Right lobe of liver (tissue), 6 donors: ENCODE data around the gene KRT6A. TPM values are rescaled to one million over a fixed set of nuclear protein-coding genes. Genes with fewer than 3 reads are reported as not detected.

Experiments
- ATAC-seq, 4 donors: fragments of 200-7000 bp; cut with Tn5 transposase; one replicate each; pipeline ENCODE4 v1.9.1; 2020; ENCODE audit warnings: mild to moderate bottlenecking in 4 of 4, moderate library complexity in 4 of 4
- DNase-seq, 3 donors: peaks; one replicate each; pipeline ENCODE4 v3.0.0-alpha.2; 2020
- H3K27ac ChIP-seq, 3 donors: fragments of 200-600 bp; one replicate each; pipeline ENCODE4 v1.8.0; 2022
- H3K27me3 ChIP-seq, 2 donors: fragments of 200-600 bp; one replicate each; pipeline ENCODE4 v1.8.0; 2022
- H3K36me3 ChIP-seq, 4 donors: fragments of 200-600 bp; sonication (generic) in 1 of 4; one replicate each; pipeline versions ENCODE4 v1.5.1 to v1.8.0; 2017 to 2022; ENCODE audit warnings: control low read depth in 1 of 4
- H3K4me1 ChIP-seq, 4 donors: fragments of 200-600 bp; sonication (generic) in 1 of 4; one replicate each; pipeline versions ENCODE4 v1.5.1 to v1.8.0; 2017 to 2022; ENCODE audit warnings: control low read depth in 1 of 4
- H3K4me3 ChIP-seq, 3 donors: fragments of 200-600 bp; one replicate each; pipeline ENCODE4 v1.8.0; 2022
- H3K9me3 ChIP-seq, 4 donors: fragments of 200-600 bp; sonication (generic) in 1 of 4; one replicate each; pipeline versions ENCODE4 v1.5.1 to v1.8.0; 2017 to 2022; ENCODE audit warnings: control low read depth in 1 of 4
- CTCF ChIP-seq, 4 donors: fragments of 200-600 bp in 3 of 4; fragments of 450-650 bp in 1 of 4; IDR thresholded peaks; one replicate each; pipeline versions ENCODE4 v1.5.1 to v1.8.0; 2016 to 2022; ENCODE audit warnings: antibody characterized with exemption in 4 of 4, mild to moderate bottlenecking in 2 of 4
- POLR2A ChIP-seq: fragments of 450-650 bp; IDR thresholded peaks from one replicate; pipeline ENCODE4 v1.6.1; 2017; ENCODE audit warnings: antibody characterized with exemption, mild to moderate bottlenecking
- WGBS: methylation state at CpG from one replicate; pipeline ENCODE4 v1.1.6; 2018; ENCODE audit warnings: low coverage, low lambda C conversion rate; ENCODE audit not compliant: insufficient coverage; ENCODE audit errors: missing lambda C conversion rate; 5-methylcytosine and 5-hydroxymethylcytosine counted together
- intact Hi-C, 2 donors: fragments of 100-400 bp; cut with DNase I; formaldehyde crosslinking; loops; one replicate each; pipeline versions ENCODE4 v1.11.2 to v1.14.1; 2022
- total RNA-seq, 6 experiments: library from RNA; depleted of rRNA in 2 of 6; stranded (reverse); fragments of >200 nt in 2 of 6; fragmentation: NEBNext Ultra II Directional in 3 of 6; extraction: Animal tissue kit (Norgen Biotek cat#: 25700) in 3 of 6; gene quantifications; one replicate each; pipeline versions ENCODE4 v1.1.0 to v1.2.4, GENCODE V29; 2016 to 2023
- donor health status: DM: no; HTN: yes; CAD: no.
- donor health status: DM: no; HTN: no; CAD: no.
- donor health status: DM: no; HTN: no; CAD: no.
- donor health status: DM: no; HTN: yes; CAD: no.
- donor health status: DM: no; HTN: yes; CAD: no.

The KRT6A gene
- total RNA-seq, 6 experiments from 2014 or later: 1.2 TPM; not detected in 5

- no peaks in the 10 kb centered on the region for H3K36me3 ChIP-seq
- no peaks in the 10 kb centered on the region for H3K9me3 ChIP-seq
- no peak for TF ChIP-seq CTCF (IDR thresholded peaks at IDR 0.05)
- TF ChIP-seq POLR2A: no peak
- WGBS: 48% methylated on average over 4 of the region's 10 CpGs
- DNase-seq (no peak), ATAC-seq (peak in 2 of 4 donors; percentile 33 to 63)
- no peak overlapping the region for H3K27ac ChIP-seq
- no peak overlapping the region for H3K4me3 ChIP-seq
- no peaks in the 10 kb centered on the region for H3K4me1 ChIP-seq
- intact Hi-C loops: no loop called here
- H3K27me3 ChIP-seq: no peaks in the 10 kb centered on the region
Observed at GRCh38 chr12:52521175-52521567, 28.1 kb upstream of the KRT6A start.

GRCh38 chr12:52519826-52520662 lies 27.0 kb upstream of the KRT6A start, which contains the start of gene KRT5:
Gene KRT5, minus strand, starts transcription at chr12:52520394. Its CDS starts 98 bp downstream, at chr12:52520296.
- 91% methylated on average over 12 of the region's 29 CpGs for WGBS
- ATAC-seq (no peak), DNase-seq (no peak)
- Histone ChIP-seq H3K9me3 (no peaks in the 10 kb centered on the region), H3K27me3 (no peaks in the 10 kb centered on the region), H3K27ac (no peak within 1 kb of the TSS), H3K4me3 (no peak within 1 kb of the TSS), H3K36me3 (no peaks in the 10 kb centered on the region), H3K4me1 (no peaks in the 10 kb centered on the region)
- TF ChIP-seq POLR2A (no peak), CTCF (IDR thresholded peaks at IDR 0.05) (no peak)
- intact Hi-C loops: no loop called here

GRCh38 chr12:52519387-52519703 lies 26.3 kb upstream of the KRT6A start:
- H3K27me3 ChIP-seq: no peaks in the 10 kb centered on the region
- WGBS: 50% methylated on average over 3 of the region's 3 CpGs
- H3K27ac ChIP-seq: no peak overlapping the region
- H3K4me1 ChIP-seq: no peaks in the 10 kb centered on the region
- ATAC-seq: no peak
- H3K36me3 ChIP-seq: no peaks in the 10 kb centered on the region
- no peak for TF ChIP-seq POLR2A
- DNase-seq: no peak
- intact Hi-C loops: no loop called here
- no peak overlapping the region for H3K4me3 ChIP-seq
- no peaks in the 10 kb centered on the region for H3K9me3 ChIP-seq

GRCh38 chr12:52518574-52519386 lies 25.7 kb upstream of the KRT6A start:
- TF ChIP-seq POLR2A: no peak
- no peak for TF ChIP-seq CTCF (IDR thresholded peaks at IDR 0.05)
- Histone ChIP-seq H3K36me3 (no peaks in the 10 kb centered on the region), H3K4me1 (no peaks in the 10 kb centered on the region), H3K4me3 (no peak overlapping the region), H3K27me3 (no peaks in the 10 kb centered on the region), H3K27ac (no peak overlapping the region), H3K9me3 (no peaks in the 10 kb centered on the region)
- WGBS: 73% methylated on average over 3 of the region's 8 CpGs
- DNase-seq (no peak), ATAC-seq (no peak)
- intact Hi-C loops: no loop called here

GRCh38 chr12:52517888-52518287 lies 24.8 kb upstream of the KRT6A start:
- no peak for DNase-seq
- TF ChIP-seq CTCF (IDR thresholded peaks at IDR 0.05) (no peak), POLR2A (no peak)
- Histone ChIP-seq H3K4me3 (no peak overlapping the region), H3K4me1 (no peaks in the 10 kb centered on the region), H3K27me3 (no peaks in the 10 kb centered on the region), H3K27ac (no peak overlapping the region), H3K9me3 (no peaks in the 10 kb centered on the region), H3K36me3 (no peaks in the 10 kb centered on the region)
- intact Hi-C loops: no loop called here
- WGBS: 78% methylated on average over 5 of the region's 5 CpGs
- ATAC-seq: no peak
